Measurements from ENCODE around the gene CIRBP.

- TF ChIP-seq ZNF384 (IDR thresholded peaks at IDR 0.05): no peak
- no peak for TF ChIP-seq NFRKB (IDR thresholded peaks at IDR 0.05)
- no peak for TF ChIP-seq FOXK2 (IDR thresholded peaks at IDR 0.05)
- TF ChIP-seq SP1 (IDR thresholded peaks at IDR 0.05): no peak
- TF ChIP-seq ELF4 (IDR thresholded peaks at IDR 0.05): no peak
- no peak for TF ChIP-seq SUZ12 (IDR thresholded peaks at IDR 0.05)
Observed at GRCh38 chr19:1252221-1252820, 16.8 kb upstream of the CIRBP start.

Data from HEK293T (cell line).